Osteoblast (primary cell): ENCODE results near the gene ZKSCAN3. TPM values are rescaled to one million over a fixed set of nuclear protein-coding genes. Genes with fewer than 3 reads are reported as not detected.
A peak's percentile ranks its signal among the peaks of the same experiment; 100 is the strongest.
"Not testable (repeated sequence)": the region's sequence is repeated elsewhere in the genome, so short reads cannot be mapped to it uniquely, and the experiment has no call there.

Source experiments
- DNase-seq: peaks from one replicate; pipeline ENCODE4 v3.0.0; 2011; ENCODE audit warnings: low spot score, mixed read lengths; ENCODE audit not compliant: insufficient read length; ENCODE audit errors: missing footprints
- H2AFZ ChIP-seq: 2 replicates; pipeline ENCODE4 v1.6.0; 2011; ENCODE audit warnings: mild to moderate bottlenecking, low read length
- H3K27ac ChIP-seq: 2 replicates; pipeline ENCODE4 v1.5.1; 2011; ENCODE audit warnings: mild to moderate bottlenecking, low read depth, low read length, moderate library complexity
- H3K27me3 ChIP-seq: 2 replicates; pipeline ENCODE4 v1.6.0; 2012; ENCODE audit warnings: mild to moderate bottlenecking, control low read depth, inconsistent platforms, low read length, moderate library complexity; ENCODE audit not compliant: insufficient read depth
- H3K36me3 ChIP-seq: 2 replicates; pipeline ENCODE4 v1.5.1; 2011; ENCODE audit warnings: mild to moderate bottlenecking, low read length, control low read depth, moderate library complexity; ENCODE audit not compliant: insufficient read depth
- H3K4me1 ChIP-seq: 2 replicates; pipeline ENCODE4 v1.5.1; 2011; ENCODE audit warnings: mild to moderate bottlenecking, low read length, control low read depth, moderate library complexity; ENCODE audit not compliant: insufficient read depth
- H3K4me2 ChIP-seq: 2 replicates; pipeline ENCODE4 v1.6.0; 2011; ENCODE audit warnings: mild to moderate bottlenecking, low read length; ENCODE audit not compliant: insufficient read depth
- H3K4me3 ChIP-seq: fragments of 200-600 bp; sonication (generic); 3 replicates; pipeline ENCODE4 v1.5.1; 2012; ENCODE audit warnings: mild to moderate bottlenecking, low read length, inconsistent platforms; ENCODE audit not compliant: insufficient read depth
- H3K79me2 ChIP-seq: 2 replicates; pipeline ENCODE4 v1.6.0; 2012; ENCODE audit warnings: mild to moderate bottlenecking, low read length, control low read depth, inconsistent platforms; ENCODE audit not compliant: insufficient read depth
- H3K9me3 ChIP-seq: 2 replicates; pipeline ENCODE4 v1.5.1; 2011; ENCODE audit warnings: low read depth, low read length, control low read depth
- H4K20me1 ChIP-seq: 2 replicates; pipeline ENCODE4 v1.6.0; 2012; ENCODE audit warnings: mild to moderate bottlenecking, low read length, control low read depth; ENCODE audit not compliant: insufficient read depth
- CTCF ChIP-seq: IDR thresholded peaks from 2 replicates; pipeline ENCODE4 v1.5.1; 2011; ENCODE audit warnings: mild to moderate bottlenecking, low read depth, low read length, moderate library complexity; ENCODE audit errors: extremely low read depth
- total RNA-seq: library from RNA; depleted of rRNA; stranded (reverse); fragments of >200 nt; gene quantifications from 2 replicates; pipeline ENCODE4 v1.2.3, GENCODE V29; 2012

The ZKSCAN3 gene
- total RNA-seq, 1 donor = 2.9 TPM

GRCh38 chr6:28357036-28357435 lies 7.3 kb downstream of the ZKSCAN3 start:
- H3K4me3 ChIP-seq = no peak overlapping the region
- no peaks in the 10 kb centered on the region for H3K27me3 ChIP-seq
- no peak overlapping the region for H3K4me2 ChIP-seq
- no peaks in the 10 kb centered on the region for H3K9me3 ChIP-seq
- no peak overlapping the region for H2AFZ ChIP-seq
- peaks cover 3% of the 10 kb centered on the region for H3K36me3 ChIP-seq
- no peak for DNase-seq
- no peak for TF ChIP-seq CTCF
- H3K4me1 ChIP-seq = peaks cover 18% of the 10 kb centered on the region
- peaks cover 34% of the 10 kb centered on the region for H3K79me2 ChIP-seq
- H3K27ac ChIP-seq = peak overlapping the region; percentile 80
- H4K20me1 ChIP-seq = peaks cover 4% of the 10 kb centered on the region

- not testable (repeated sequence) for H4K20me1 ChIP-seq, H3K36me3 ChIP-seq, H3K4me2 ChIP-seq, H3K4me3 ChIP-seq, H3K9me3 ChIP-seq, DNase-seq, H3K27me3 ChIP-seq, H3K27ac ChIP-seq, H2AFZ ChIP-seq
- peaks cover 10% of the 10 kb centered on the region for H3K4me1 ChIP-seq
- peaks cover 15% of the 10 kb centered on the region for H3K79me2 ChIP-seq
Observed at GRCh38 chr6:28359562-28359961, 9.8 kb downstream of the ZKSCAN3 start.

- no peak overlapping the region for H3K27ac ChIP-seq
- no peaks in the 10 kb centered on the region for H3K27me3 ChIP-seq
- TF ChIP-seq CTCF = no peak
- peaks cover 11% of the 10 kb centered on the region for H3K79me2 ChIP-seq
- no peak for DNase-seq
- H3K4me2 ChIP-seq = no peak overlapping the region
- H3K9me3 ChIP-seq = no peaks in the 10 kb centered on the region
- no peak overlapping the region for H3K4me3 ChIP-seq
- H2AFZ ChIP-seq = no peak overlapping the region
- peaks cover 14% of the 10 kb centered on the region for H3K36me3 ChIP-seq
- no peaks in the 10 kb centered on the region for H3K4me1 ChIP-seq
- H4K20me1 ChIP-seq = no peaks in the 10 kb centered on the region
Observed at GRCh38 chr6:28360961-28361360, 11.2 kb downstream of the ZKSCAN3 start.

GRCh38 chr6:28365590-28365989 lies 15.8 kb downstream of the ZKSCAN3 start:
- peaks cover 19% of the 10 kb centered on the region for H3K36me3 ChIP-seq
- not testable (repeated sequence) for DNase-seq, H2AFZ ChIP-seq, H3K9me3 ChIP-seq, H3K79me2 ChIP-seq, H3K4me1 ChIP-seq, H3K27ac ChIP-seq, H4K20me1 ChIP-seq, H3K4me2 ChIP-seq, H3K4me3 ChIP-seq, H3K27me3 ChIP-seq

GRCh38 chr6:28368522-28368921 lies 18.8 kb downstream of the ZKSCAN3 start:
- Histone ChIP-seq H3K27ac (no peak overlapping the region), H2AFZ (no peak overlapping the region), H3K27me3 (no peaks in the 10 kb centered on the region), H3K4me1 (no peaks in the 10 kb centered on the region), H3K36me3 (peaks cover 16% of the 10 kb centered on the region), H3K4me2 (no peak overlapping the region), H3K79me2 (no peaks in the 10 kb centered on the region), H4K20me1 (no peaks in the 10 kb centered on the region), H3K4me3 (no peak overlapping the region), H3K9me3 (no peaks in the 10 kb centered on the region)
- no peak for TF ChIP-seq CTCF
- DNase-seq = no peak
